HG02981 (cell line): ENCODE data around the gene CREB3L4.

Source experiments
- ATAC-seq: cut with Tn5 transposase; IDR thresholded peaks from one replicate; pipeline ENCODE4 v1.9.1; 2021; ENCODE audit warnings: mild to moderate bottlenecking, moderate library complexity; ENCODE audit not compliant: unreplicated experiment

The CREB3L4 gene

GRCh38 chr1:153936011-153936802 lies 31.5 kb upstream of the CREB3L4 start:
- ATAC-seq: no peak

GRCh38 chr1:153937331-153937730 lies 30.4 kb upstream of the CREB3L4 start:
- ATAC-seq: no peak

- no peak for ATAC-seq
These were observed 28.7 kb upstream of the CREB3L4 start for GRCh38 chr1:153938996-153939395.

- ATAC-seq: no peak
These were observed 28.2 kb upstream of the CREB3L4 start for GRCh38 chr1:153939476-153939875.

GRCh38 chr1:153940756-153941155 lies 26.9 kb upstream of the CREB3L4 start:
- no peak for ATAC-seq

- ATAC-seq: no peak
These were observed 25.6 kb upstream of the CREB3L4 start for GRCh38 chr1:153941826-153942725.

GRCh38 chr1:153942766-153943549 lies 24.7 kb upstream of the CREB3L4 start:
- no peak for ATAC-seq

GRCh38 chr1:153944005-153944826 lies 23.5 kb upstream of the CREB3L4 start:
- no peak for ATAC-seq

- no peak for ATAC-seq
These were observed 22.9 kb upstream of the CREB3L4 start for GRCh38 chr1:153944827-153945117.

GRCh38 chr1:153945131-153945794 lies 22.4 kb upstream of the CREB3L4 start:
- ATAC-seq: no peak

- ATAC-seq: peak; percentile 59
These were observed 21.7 kb upstream of the CREB3L4 start for GRCh38 chr1:153945795-153946621.

- ATAC-seq: peak; percentile 73
These were observed 21.0 kb upstream of the CREB3L4 start, which contains the start of gene DENND4B for GRCh38 chr1:153946622-153947241. Gene DENND4B, minus strand, starts transcription at chr1:153946718. Its CDS starts 2,344 bp downstream, at chr1:153944374.

- no peak for ATAC-seq
These were observed 16.5 kb upstream of the CREB3L4 start for GRCh38 chr1:153951183-153951582.

GRCh38 chr1:153951801-153952200 lies 15.9 kb upstream of the CREB3L4 start:
- no peak for ATAC-seq

- ATAC-seq: no peak
These were observed 13.8 kb upstream of the CREB3L4 start for GRCh38 chr1:153953859-153954365.

GRCh38 chr1:153954826-153955225 lies 12.9 kb upstream of the CREB3L4 start:
- no peak for ATAC-seq

- no peak for ATAC-seq
These were observed 10.5 kb upstream of the CREB3L4 start for GRCh38 chr1:153956997-153957715.

GRCh38 chr1:153957744-153958110 lies 10.0 kb upstream of the CREB3L4 start:
- no peak for ATAC-seq
